HEK293 (cell line): ENCODE data around the gene LLGL2.

Experiments used
- BCL6B ChIP-seq: fragments of 450-650 bp; formaldehyde crosslinking; IDR thresholded peaks from 2 replicates; pipeline ENCODE4 v1.5.1; 2017; ENCODE audit warnings: missing biosample characterization, missing genetic modification characterization
- CTCF ChIP-seq: fragments of 450-650 bp; formaldehyde crosslinking; IDR thresholded peaks from 2 replicates; pipeline ENCODE4 v1.5.1; 2016; ENCODE audit warnings: missing biosample characterization, missing genetic modification characterization
- KLF1 ChIP-seq: fragments of 450-650 bp; formaldehyde crosslinking; IDR thresholded peaks from 2 replicates; pipeline ENCODE4 v1.5.1; 2016; ENCODE audit warnings: missing biosample characterization, missing genetic modification characterization
- KLF10 ChIP-seq: fragments of 450-650 bp; IDR thresholded peaks from 2 replicates; pipeline ENCODE4 v1.5.1; 2018; ENCODE audit warnings: missing biosample characterization, mild to moderate bottlenecking, missing genetic modification characterization
- MZF1 ChIP-seq: fragments of 450-650 bp; formaldehyde crosslinking; IDR thresholded peaks from 2 replicates; pipeline ENCODE4 v1.5.1; 2017; ENCODE audit warnings: missing biosample characterization, missing genetic modification characterization, borderline replicate concordance
- PATZ1 ChIP-seq: fragments of 450-650 bp; formaldehyde crosslinking; IDR thresholded peaks from 2 replicates; pipeline ENCODE4 v1.5.1; 2016; ENCODE audit warnings: missing biosample characterization, missing genetic modification characterization
- REST ChIP-seq: fragments of 450-650 bp; formaldehyde crosslinking; IDR thresholded peaks from 2 replicates; pipeline ENCODE4 v1.5.1; 2016; ENCODE audit warnings: missing biosample characterization, missing genetic modification characterization
- ZBTB8A ChIP-seq: fragments of 450-650 bp; formaldehyde crosslinking; IDR thresholded peaks from 2 replicates; pipeline ENCODE4 v1.5.1; 2016; ENCODE audit warnings: missing biosample characterization, missing genetic modification characterization
- ZNF350 ChIP-seq: fragments of 450-650 bp; formaldehyde crosslinking; IDR thresholded peaks from 2 replicates; pipeline ENCODE4 v1.5.0; 2017; ENCODE audit warnings: missing biosample characterization, mild to moderate bottlenecking, missing genetic modification characterization
- ZNF529 ChIP-seq: fragments of 450-650 bp; formaldehyde crosslinking; IDR thresholded peaks from 2 replicates; pipeline ENCODE4 v1.5.1; 2017; ENCODE audit warnings: missing genetic modification characterization, missing biosample characterization; ENCODE audit not compliant: insufficient replicate concordance

GRCh38 chr17:75612906-75613626 is 87.6 kb downstream of the LLGL2 start:
- no peak for TF ChIP-seq CTCF
- no peak for TF ChIP-seq ZNF529 (tag by site-specific recombination)
- TF ChIP-seq REST (tag by site-specific recombination) = no peak
- no peak for TF ChIP-seq MZF1 (tag by site-specific recombination)
- no peak for TF ChIP-seq KLF10 (tag by site-specific recombination)
- TF ChIP-seq ZBTB8A (tag by site-specific recombination) = no peak
- TF ChIP-seq KLF1 (tag by site-specific recombination) = no peak
- TF ChIP-seq ZNF350 = no peak
- no peak for TF ChIP-seq PATZ1 (tag by site-specific recombination)
- no peak for TF ChIP-seq BCL6B
